ENCODE measurements around the gene POLN.
"Not testable (repeated sequence)": the region's sequence is repeated elsewhere in the genome, so short reads cannot be mapped to it uniquely, and the experiment has no call there.

Gene POLN

GRCh38 chr4:2251795-2252529, 10.0 kb upstream of the POLN start:
- no peak for DNase-seq (ENCODE audit: low read depth, low spot score)

GRCh38 chr4:2251073-2251794, 9.3 kb upstream of the POLN start:
- no peak for DNase-seq (ENCODE audit: low read depth, low spot score)

- no peak for DNase-seq (ENCODE audit: low read depth, low spot score)
These were observed 8.6 kb upstream of the POLN start for GRCh38 chr4:2250357-2251072.

GRCh38 chr4:2249526-2250356, 7.8 kb upstream of the POLN start:
- DNase-seq (ENCODE audit: low read depth, low spot score), result no peak

GRCh38 chr4:2248821-2249261, 6.9 kb upstream of the POLN start:
- DNase-seq (ENCODE audit: low read depth, low spot score), result no peak

GRCh38 chr4:2248044-2248780, 6.3 kb upstream of the POLN start:
- DNase-seq (ENCODE audit: low read depth, low spot score), result no peak

GRCh38 chr4:2247128-2248043, 5.5 kb upstream of the POLN start:
- no peak for DNase-seq (ENCODE audit: low read depth, low spot score)

- no peak for DNase-seq (ENCODE audit: low read depth, low spot score)
These were observed 4.6 kb upstream of the POLN start for GRCh38 chr4:2246384-2247127.

- DNase-seq (ENCODE audit: low read depth, low spot score), result no peak
These were observed 3.9 kb upstream of the POLN start for GRCh38 chr4:2245787-2246275.

GRCh38 chr4:2245057-2245786, 3.3 kb upstream of the POLN start:
- no peak for DNase-seq (ENCODE audit: low read depth, low spot score)

- no peak for DNase-seq (ENCODE audit: low read depth, low spot score)
These were observed 1.9 kb upstream of the POLN start for GRCh38 chr4:2243681-2244380.

- DNase-seq (ENCODE audit: low read depth, low spot score), result no peak
These were observed 918 bp downstream of the POLN start for GRCh38 chr4:2241003-2241402.

GRCh38 chr4:2236944-2237666, 4.8 kb downstream of the POLN start:
- DNase-seq (ENCODE audit: low read depth, low spot score), result no peak

GRCh38 chr4:2231082-2231481, 10.8 kb downstream of the POLN start:
- DNase-seq (ENCODE audit: low read depth, low spot score), result no peak

GRCh38 chr4:2226261-2226660, 15.7 kb downstream of the POLN start:
- no peak for DNase-seq (ENCODE audit: low read depth, low spot score)

GRCh38 chr4:2222838-2223237, 19.1 kb downstream of the POLN start:
- DNase-seq (ENCODE audit: low read depth, low spot score), result no peak

- not testable (repeated sequence) for DNase-seq (ENCODE audit: low read depth, low spot score)
These were observed 20.5 kb downstream of the POLN start for GRCh38 chr4:2221378-2221777.

Data from iPS DF 19.7 (cell line).